ENCODE results near the gene SCYGR4. TPM values are rescaled to one million over a fixed set of nuclear protein-coding genes. Genes with fewer than 3 reads are reported as not detected.

SCYGR4 gene
- total RNA-seq, 1 donor from 2014 or later = not detected

- DNase-seq (ENCODE audit: extremely low spot score in 2 of 2) = no peak
- Histone ChIP-seq H3K4me3 (no peak overlapping the region), H3K27me3 (no peaks in the 10 kb centered on the region), H3K36me3 (no peaks in the 10 kb centered on the region), H3K9me3 (no peaks in the 10 kb centered on the region), H3K27ac (no peak overlapping the region), H3K4me1 (no peaks in the 10 kb centered on the region)
- TF ChIP-seq, protein P1, sequence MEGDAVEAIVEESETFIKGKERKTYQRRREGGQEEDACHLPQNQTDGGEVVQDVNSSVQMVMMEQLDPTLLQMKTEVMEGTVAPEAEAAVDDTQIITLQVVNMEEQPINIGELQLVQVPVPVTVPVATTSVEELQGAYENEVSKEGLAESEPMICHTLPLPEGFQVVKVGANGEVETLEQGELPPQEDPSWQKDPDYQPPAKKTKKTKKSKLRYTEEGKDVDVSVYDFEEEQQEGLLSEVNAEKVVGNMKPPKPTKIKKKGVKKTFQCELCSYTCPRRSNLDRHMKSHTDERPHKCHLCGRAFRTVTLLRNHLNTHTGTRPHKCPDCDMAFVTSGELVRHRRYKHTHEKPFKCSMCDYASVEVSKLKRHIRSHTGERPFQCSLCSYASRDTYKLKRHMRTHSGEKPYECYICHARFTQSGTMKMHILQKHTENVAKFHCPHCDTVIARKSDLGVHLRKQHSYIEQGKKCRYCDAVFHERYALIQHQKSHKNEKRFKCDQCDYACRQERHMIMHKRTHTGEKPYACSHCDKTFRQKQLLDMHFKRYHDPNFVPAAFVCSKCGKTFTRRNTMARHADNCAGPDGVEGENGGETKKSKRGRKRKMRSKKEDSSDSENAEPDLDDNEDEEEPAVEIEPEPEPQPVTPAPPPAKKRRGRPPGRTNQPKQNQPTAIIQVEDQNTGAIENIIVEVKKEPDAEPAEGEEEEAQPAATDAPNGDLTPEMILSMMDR (IDR thresholded peaks at IDR 0.05) = no peak
- TF ChIP-seq POLR2A (IDR thresholded peaks at IDR 0.05) (no peak), POLR2AphosphoS5 (IDR thresholded peaks at IDR 0.05; ENCODE audit: insufficient read depth in 1 of 2, low read depth in 1 of 2) (no peak)
- intact Hi-C loops (cut with DNase I) = no loop called here
Measured at GRCh38 chr2:227615906-227616305, 1.4 kb upstream of the SCYGR4 start.

DNA sequence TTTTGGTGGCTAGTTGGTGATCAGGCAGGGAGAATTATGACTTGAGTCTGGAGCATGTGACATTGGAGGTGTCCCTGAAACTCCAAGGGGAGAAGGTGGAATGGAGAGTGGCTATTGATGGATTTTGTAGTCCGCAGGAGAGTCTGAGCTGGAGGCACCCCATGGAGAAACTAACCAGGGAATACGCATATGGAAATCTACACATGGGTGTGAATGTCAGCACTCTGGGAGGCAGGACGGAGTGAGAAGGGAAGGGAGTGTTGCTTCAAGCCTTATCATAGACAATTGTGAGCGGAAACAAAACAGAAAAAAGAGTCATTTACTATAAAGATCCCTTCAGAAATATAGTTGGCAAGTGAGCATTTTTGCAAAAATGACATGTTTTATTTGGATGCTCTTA lies 667 bp upstream of the SCYGR4 start:
- no peak for DNase-seq (ENCODE audit: extremely low spot score in 2 of 2)
- Histone ChIP-seq H3K36me3 (no peaks in the 10 kb centered on the region), H3K4me3 (no peak overlapping the region), H3K9me3 (no peaks in the 10 kb centered on the region), H3K4me1 (no peaks in the 10 kb centered on the region), H3K27ac (no peak overlapping the region), H3K27me3 (no peaks in the 10 kb centered on the region)
- intact Hi-C loops (cut with DNase I) = no loop called here
- TF ChIP-seq POLR2A (IDR thresholded peaks at IDR 0.05) (no peak), POLR2AphosphoS5 (IDR thresholded peaks at IDR 0.05; ENCODE audit: insufficient read depth in 1 of 2, low read depth in 1 of 2) (no peak)
- TF ChIP-seq, protein P1 (IDR thresholded peaks at IDR 0.05) = no peak

- H3K4me3 ChIP-seq = no peak overlapping the region
- no peak overlapping the region for H3K27ac ChIP-seq
- no peaks in the 10 kb centered on the region for H3K4me1 ChIP-seq
- H3K27me3 ChIP-seq = no peaks in the 10 kb centered on the region
- H3K9me3 ChIP-seq = no peaks in the 10 kb centered on the region
- TF ChIP-seq POLR2A (IDR thresholded peaks at IDR 0.05) (no peak), POLR2AphosphoS5 (IDR thresholded peaks at IDR 0.05; ENCODE audit: insufficient read depth in 1 of 2, low read depth in 1 of 2) (no peak)
- TF ChIP-seq, protein P1 (IDR thresholded peaks at IDR 0.05) = no peak
- H3K36me3 ChIP-seq = no peaks in the 10 kb centered on the region
- intact Hi-C loops (cut with DNase I) = no loop called here
- DNase-seq (ENCODE audit: extremely low spot score in 2 of 2) = no peak
Measured at GRCh38 chr2:227623226-227623625, 5.9 kb downstream of the SCYGR4 start.

DNA sequence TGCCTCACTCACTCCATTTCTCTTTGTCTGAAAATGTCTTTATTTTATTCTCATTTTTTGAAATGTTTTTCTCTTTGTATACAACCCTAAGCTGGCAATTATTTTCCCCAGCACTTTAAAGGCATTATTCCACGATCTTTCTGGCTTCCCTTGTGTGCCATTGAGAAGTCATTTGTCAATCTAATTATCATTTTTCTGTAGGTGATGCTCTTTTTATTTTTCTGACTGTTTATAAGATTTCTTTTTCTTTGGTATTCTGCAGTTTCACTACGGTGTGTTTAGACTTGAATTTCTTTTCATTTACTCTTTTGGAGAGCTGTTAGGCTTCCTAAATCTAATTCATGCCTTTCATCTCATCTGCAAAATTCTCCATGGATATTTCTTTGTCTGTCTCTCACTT lies 8.1 kb downstream of the SCYGR4 start:
- no peaks in the 10 kb centered on the region for H3K36me3 ChIP-seq
- no peak for TF ChIP-seq POLR2A (IDR thresholded peaks at IDR 0.05)
- TF ChIP-seq, protein P1 (IDR thresholded peaks at IDR 0.05) = no peak
- no peak for TF ChIP-seq POLR2AphosphoS5 (IDR thresholded peaks at IDR 0.05; ENCODE audit: insufficient read depth in 1 of 2, low read depth in 1 of 2)

DNA sequence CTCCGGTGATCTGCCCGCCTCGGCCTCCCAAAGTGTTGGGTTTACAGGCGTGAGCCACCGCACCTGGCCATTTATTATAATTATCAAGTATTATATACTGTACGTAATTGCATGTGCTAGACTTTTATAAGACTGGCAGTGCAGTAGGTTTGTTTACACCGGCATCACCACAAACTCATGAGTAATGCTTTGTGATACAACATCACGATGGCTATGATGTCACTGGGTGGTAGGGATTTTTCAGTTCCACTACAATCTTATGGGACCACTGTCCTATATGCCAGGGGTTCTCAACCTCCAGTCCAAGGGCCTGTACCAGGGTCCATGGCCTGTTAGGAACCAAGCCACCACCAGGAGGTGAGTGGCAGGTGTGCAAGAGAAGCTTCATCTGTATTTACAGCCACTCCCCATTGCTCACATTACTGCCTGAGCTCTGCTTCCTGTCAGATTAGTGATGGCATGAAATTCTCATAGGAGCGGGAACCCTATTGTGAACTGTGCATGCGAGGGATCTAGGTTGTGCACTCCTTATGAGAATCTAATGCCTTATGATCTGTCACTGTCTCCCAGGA lies 9.4 kb downstream of the SCYGR4 start:
- H3K27me3 ChIP-seq = no peaks in the 10 kb centered on the region
- no peaks in the 10 kb centered on the region for H3K9me3 ChIP-seq
- no peaks in the 10 kb centered on the region for H3K4me1 ChIP-seq
- no peak for DNase-seq (ENCODE audit: extremely low spot score in 2 of 2)
- no peak overlapping the region for H3K4me3 ChIP-seq
- intact Hi-C loops (cut with DNase I) = no loop called here
- no peaks in the 10 kb centered on the region for H3K36me3 ChIP-seq
- H3K27ac ChIP-seq = no peak overlapping the region
- TF ChIP-seq, protein P1 (IDR thresholded peaks at IDR 0.05) = no peak
- TF ChIP-seq POLR2AphosphoS5 (IDR thresholded peaks at IDR 0.05; ENCODE audit: insufficient read depth in 1 of 2, low read depth in 1 of 2) = no peak
- no peak for TF ChIP-seq POLR2A (IDR thresholded peaks at IDR 0.05)

More for the DNA sequence above, 8.1 kb downstream of the SCYGR4 start:
- intact Hi-C loops (cut with DNase I) = no loop called here
- H3K4me1 ChIP-seq = no peaks in the 10 kb centered on the region
- H3K27me3 ChIP-seq = no peaks in the 10 kb centered on the region
- H3K27ac ChIP-seq = no peak overlapping the region
- no peaks in the 10 kb centered on the region for H3K9me3 ChIP-seq
- DNase-seq (ENCODE audit: extremely low spot score in 2 of 2) = no peak
- H3K4me3 ChIP-seq = no peak overlapping the region

Measured in vagina (tissue), 2 donors.